SK-N-SH treated with all-trans-retinoic acid at 6 μM for 48 hours (cell line): Measurements from ENCODE around the gene S100A3.

Source experiments
- ATAC-seq: fragments of 200-7000 bp; cut with Tn5 transposase; 3 replicates; pipeline ENCODE4 v1.9.1; 2020; ENCODE audit warnings: mild to moderate bottlenecking, moderate library complexity
- ARNTL ChIP-seq: fragments of 450-650 bp; formaldehyde crosslinking; IDR thresholded peaks from 2 replicates; pipeline ENCODE4 v1.5.0; 2020; ENCODE audit warnings: low read depth, mild to moderate bottlenecking, moderate library complexity, borderline replicate concordance
- POU6F1 ChIP-seq: fragments of 250-450 bp; sonication (Bioruptor Pico); IDR thresholded peaks from 2 replicates; pipeline ENCODE4 v1.8.0; 2021; ENCODE audit warnings: low read depth, mild to moderate bottlenecking, moderate library complexity, borderline replicate concordance
- PPARA ChIP-seq: fragments of 250-450 bp; sonication (Bioruptor Pico); IDR thresholded peaks from 2 replicates; pipeline ENCODE4 v1.5.0; 2020; ENCODE audit warnings: mild to moderate bottlenecking, borderline replicate concordance
- RARB ChIP-seq: fragments of 250-450 bp; sonication (Bioruptor Pico); IDR thresholded peaks from 2 replicates; pipeline ENCODE4 v1.8.0; 2021; ENCODE audit warnings: mild to moderate bottlenecking, moderate library complexity
- TCF4 ChIP-seq: fragments of 250-450 bp; sonication (Bioruptor Pico); IDR thresholded peaks from 2 replicates; pipeline ENCODE4 v1.8.0; 2021; ENCODE audit warnings: mild to moderate bottlenecking, moderate library complexity, borderline replicate concordance
- ZC3H10 ChIP-seq: fragments of 250-450 bp; sonication (Bioruptor Pico); IDR thresholded peaks from 2 replicates; pipeline ENCODE4 v1.5.1; 2021; ENCODE audit warnings: mild to moderate bottlenecking, moderate library complexity
- ZFP3 ChIP-seq: fragments of 250-450 bp; sonication (Bioruptor Pico); IDR thresholded peaks from 2 replicates; pipeline ENCODE4 v1.5.0; 2020; ENCODE audit warnings: mild to moderate bottlenecking, moderate library complexity
- ZFP30 ChIP-seq: fragments of 450-650 bp; formaldehyde crosslinking; IDR thresholded peaks from 2 replicates; pipeline ENCODE4 v1.5.0; 2022; ENCODE audit warnings: mild to moderate bottlenecking, moderate library complexity
- ZNF8 ChIP-seq: fragments of 450-650 bp; formaldehyde crosslinking; IDR thresholded peaks from 2 replicates; pipeline ENCODE4 v1.5.0; 2020; ENCODE audit warnings: mild to moderate bottlenecking, moderate library complexity

Gene S100A3

GRCh38 chr1:153498746-153499145 is 50.3 kb downstream of the S100A3 start:
- TF ChIP-seq ARNTL (CRISPR knock-in tag) (no peak), ZNF8 (CRISPR knock-in tag) (no peak), PPARA (CRISPR knock-in tag) (no peak), POU6F1 (CRISPR knock-in tag) (no peak), ZC3H10 (no peak), ZFP30 (CRISPR knock-in tag) (no peak), ZFP3 (no peak), RARB (CRISPR knock-in tag) (no peak), TCF4 (CRISPR knock-in tag) (no peak)
- TF ChIP-seq, all 23 proteins: peak for 0
- no peak for ATAC-seq
